HEK293 (cell line): ENCODE results near the gene MIEN1.

ENCODE experiments used
- PRDM1 ChIP-seq: fragments of 450-650 bp; formaldehyde crosslinking; IDR thresholded peaks from 2 replicates; pipeline ENCODE4; 2016; ENCODE audit warnings: missing biosample characterization, missing genetic modification characterization
- TCF7L2 ChIP-seq: IDR thresholded peaks from 2 replicates; pipeline ENCODE4 v1.6.1; 2011; ENCODE audit warnings: low read depth, mild to moderate bottlenecking, inconsistent platforms, low read length, moderate library complexity, borderline replicate concordance
- YY1 ChIP-seq: fragments of 450-650 bp; formaldehyde crosslinking; IDR thresholded peaks from 2 replicates; pipeline ENCODE4 v1.5.1; 2018; ENCODE audit warnings: missing biosample characterization, missing genetic modification characterization
- ZNF214 ChIP-seq: fragments of 450-650 bp; formaldehyde crosslinking; IDR thresholded peaks from 2 replicates; pipeline ENCODE4 v1.5.1; 2017; ENCODE audit warnings: missing biosample characterization, mild to moderate bottlenecking, missing genetic modification characterization, borderline replicate concordance
- ZNF24 ChIP-seq: fragments of 450-650 bp; formaldehyde crosslinking; IDR thresholded peaks from 2 replicates; pipeline ENCODE4 v1.5.1; 2016; ENCODE audit warnings: missing biosample characterization, missing genetic modification characterization
- ZNF274 ChIP-seq, 2 experiments: fragments of 200-500 bp in 1 of 2; fragments of 450-650 bp in 1 of 2; sonication (Bioruptor generic) in 1 of 2; formaldehyde crosslinking in 1 of 2; IDR thresholded peaks; 2 replicates each; pipeline versions ENCODE4 v1.5.1 to v1.6.1; 2014 to 2016; ENCODE audit warnings: borderline replicate concordance in 1 of 2, inconsistent platforms in 1 of 2, low read length in 1 of 2, missing biosample characterization in 1 of 2, missing genetic modification characterization in 1 of 2
- ZNF280D ChIP-seq: fragments of 450-650 bp; formaldehyde crosslinking; IDR thresholded peaks from 2 replicates; pipeline ENCODE4 v1.5.1; 2016; ENCODE audit warnings: missing biosample characterization, missing genetic modification characterization
- TF ChIP-seq, protein P1 (sequence below): fragments of 450-650 bp; formaldehyde crosslinking; IDR thresholded peaks from 2 replicates; pipeline ENCODE4 v1.5.1; 2016; ENCODE audit warnings: missing biosample characterization, missing genetic modification characterization
- TF ChIP-seq, protein P2 (sequence below): fragments of 450-650 bp; formaldehyde crosslinking; IDR thresholded peaks from 2 replicates; pipeline ENCODE4 v1.5.1; 2016; ENCODE audit warnings: missing biosample characterization, missing genetic modification characterization

- TF ChIP-seq ZNF214 (no peak), ZNF280D (tag by site-specific recombination) (no peak), YY1 (no peak), PRDM1 (tag by site-specific recombination) (no peak), ZNF24 (tag by site-specific recombination) (no peak), TCF7L2 (no peak), ZNF274 (IDR thresholded peaks at IDR 0.05; ENCODE audit: low read length) (no peak), ZNF274 (tag by site-specific recombination; IDR thresholded peaks at IDR 0.05; ENCODE audit: borderline replicate concordance) (no peak)
- TF ChIP-seq, protein P1, sequence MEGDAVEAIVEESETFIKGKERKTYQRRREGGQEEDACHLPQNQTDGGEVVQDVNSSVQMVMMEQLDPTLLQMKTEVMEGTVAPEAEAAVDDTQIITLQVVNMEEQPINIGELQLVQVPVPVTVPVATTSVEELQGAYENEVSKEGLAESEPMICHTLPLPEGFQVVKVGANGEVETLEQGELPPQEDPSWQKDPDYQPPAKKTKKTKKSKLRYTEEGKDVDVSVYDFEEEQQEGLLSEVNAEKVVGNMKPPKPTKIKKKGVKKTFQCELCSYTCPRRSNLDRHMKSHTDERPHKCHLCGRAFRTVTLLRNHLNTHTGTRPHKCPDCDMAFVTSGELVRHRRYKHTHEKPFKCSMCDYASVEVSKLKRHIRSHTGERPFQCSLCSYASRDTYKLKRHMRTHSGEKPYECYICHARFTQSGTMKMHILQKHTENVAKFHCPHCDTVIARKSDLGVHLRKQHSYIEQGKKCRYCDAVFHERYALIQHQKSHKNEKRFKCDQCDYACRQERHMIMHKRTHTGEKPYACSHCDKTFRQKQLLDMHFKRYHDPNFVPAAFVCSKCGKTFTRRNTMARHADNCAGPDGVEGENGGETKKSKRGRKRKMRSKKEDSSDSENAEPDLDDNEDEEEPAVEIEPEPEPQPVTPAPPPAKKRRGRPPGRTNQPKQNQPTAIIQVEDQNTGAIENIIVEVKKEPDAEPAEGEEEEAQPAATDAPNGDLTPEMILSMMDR (tag by site-specific recombination) = no peak
- TF ChIP-seq, protein P2, sequence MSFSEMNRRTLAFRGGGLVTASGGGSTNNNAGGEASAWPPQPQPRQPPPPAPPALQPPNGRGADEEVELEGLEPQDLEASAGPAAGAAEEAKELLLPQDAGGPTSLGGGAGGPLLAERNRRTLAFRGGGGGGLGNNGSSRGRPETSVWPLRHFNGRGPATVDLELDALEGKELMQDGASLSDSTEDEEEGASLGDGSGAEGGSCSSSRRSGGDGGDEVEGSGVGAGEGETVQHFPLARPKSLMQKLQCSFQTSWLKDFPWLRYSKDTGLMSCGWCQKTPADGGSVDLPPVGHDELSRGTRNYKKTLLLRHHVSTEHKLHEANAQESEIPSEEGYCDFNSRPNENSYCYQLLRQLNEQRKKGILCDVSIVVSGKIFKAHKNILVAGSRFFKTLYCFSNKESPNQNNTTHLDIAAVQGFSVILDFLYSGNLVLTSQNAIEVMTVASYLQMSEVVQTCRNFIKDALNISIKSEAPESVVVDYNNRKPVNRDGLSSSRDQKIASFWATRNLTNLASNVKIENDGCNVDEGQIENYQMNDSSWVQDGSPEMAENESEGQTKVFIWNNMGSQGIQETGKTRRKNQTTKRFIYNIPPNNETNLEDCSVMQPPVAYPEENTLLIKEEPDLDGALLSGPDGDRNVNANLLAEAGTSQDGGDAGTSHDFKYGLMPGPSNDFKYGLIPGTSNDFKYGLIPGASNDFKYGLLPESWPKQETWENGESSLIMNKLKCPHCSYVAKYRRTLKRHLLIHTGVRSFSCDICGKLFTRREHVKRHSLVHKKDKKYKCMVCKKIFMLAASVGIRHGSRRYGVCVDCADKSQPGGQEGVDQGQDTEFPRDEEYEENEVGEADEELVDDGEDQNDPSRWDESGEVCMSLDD (tag by site-specific recombination) = no peak
These were observed 44.7 kb upstream of the MIEN1 start for GRCh38 chr17:39775031-39775430.
